ENCODE results near the gene CHST15.

Gene CHST15

GRCh38 chr10:124083047-124083739, 10.2 kb downstream of the CHST15 start:
- no peak for DNase-seq (ENCODE audit: low read depth in 2 of 2, low spot score in 1 of 2)

- DNase-seq (ENCODE audit: low read depth in 2 of 2, low spot score in 1 of 2) = no peak
These were observed 10.8 kb downstream of the CHST15 start for GRCh38 chr10:124082555-124082954.

GRCh38 chr10:124081547-124082140, 11.8 kb downstream of the CHST15 start:
- DNase-seq (ENCODE audit: low read depth in 2 of 2, low spot score in 1 of 2) = no peak

GRCh38 chr10:124079864-124080263, 13.5 kb downstream of the CHST15 start:
- no peak for DNase-seq (ENCODE audit: low read depth in 2 of 2, low spot score in 1 of 2)

GRCh38 chr10:124078714-124079113, 14.7 kb downstream of the CHST15 start:
- DNase-seq (ENCODE audit: low read depth in 2 of 2, low spot score in 1 of 2) = no peak

- DNase-seq (ENCODE audit: low read depth in 2 of 2, low spot score in 1 of 2) = no peak
These were observed 15.4 kb downstream of the CHST15 start for GRCh38 chr10:124078028-124078427.

- no peak for DNase-seq (ENCODE audit: low read depth in 2 of 2, low spot score in 1 of 2)
These were observed 16.0 kb downstream of the CHST15 start for GRCh38 chr10:124077208-124077993.

GRCh38 chr10:124076148-124076733, 17.2 kb downstream of the CHST15 start:
- DNase-seq (ENCODE audit: low read depth in 2 of 2, low spot score in 1 of 2) = no peak

GRCh38 chr10:124075231-124075955, 18.0 kb downstream of the CHST15 start:
- DNase-seq (ENCODE audit: low read depth in 2 of 2, low spot score in 1 of 2) = no peak

- DNase-seq (ENCODE audit: low read depth in 2 of 2, low spot score in 1 of 2) = no peak
These were observed 18.8 kb downstream of the CHST15 start for GRCh38 chr10:124074501-124075109.

GRCh38 chr10:124073978-124074377, 19.4 kb downstream of the CHST15 start:
- DNase-seq (ENCODE audit: low read depth in 2 of 2, low spot score in 1 of 2) = no peak

- no peak for DNase-seq (ENCODE audit: low read depth in 2 of 2, low spot score in 1 of 2)
These were observed 20.9 kb downstream of the CHST15 start for GRCh38 chr10:124072541-124072940.

- DNase-seq (ENCODE audit: low read depth in 2 of 2, low spot score in 1 of 2) = no peak
These were observed 21.3 kb downstream of the CHST15 start for GRCh38 chr10:124072106-124072505.

- no peak for DNase-seq (ENCODE audit: low read depth in 2 of 2, low spot score in 1 of 2)
These were observed 22.3 kb downstream of the CHST15 start for GRCh38 chr10:124071141-124071540.

GRCh38 chr10:124070666-124071065, 22.7 kb downstream of the CHST15 start:
- DNase-seq (ENCODE audit: low read depth in 2 of 2, low spot score in 1 of 2) = no peak

- DNase-seq (ENCODE audit: low read depth in 2 of 2, low spot score in 1 of 2) = no peak
These were observed 23.8 kb downstream of the CHST15 start for GRCh38 chr10:124069341-124070264.

GRCh38 chr10:124068929-124069328, 24.5 kb downstream of the CHST15 start:
- DNase-seq (ENCODE audit: low read depth in 2 of 2, low spot score in 1 of 2) = no peak

- DNase-seq (ENCODE audit: low read depth in 2 of 2, low spot score in 1 of 2) = no peak
These were observed 25.5 kb downstream of the CHST15 start for GRCh38 chr10:124067825-124068400.

All from stimulated activated CD8-positive, alpha-beta memory T cell treated with anti-CD3 and anti-CD28 coated beads, Interleukin-4, amount 100 ng/mL, for 1 hour (primary cell).